Daoy (cell line): Measurements from ENCODE around the gene COG7. TPM values are rescaled to one million over a fixed set of nuclear protein-coding genes. Genes with fewer than 3 reads are reported as not detected.
"Not testable (repeated sequence)": the region's sequence is repeated elsewhere in the genome, so short reads cannot be mapped to it uniquely, and the experiment has no call there.

Experiments used
- DNase-seq: peaks from one replicate; pipeline ENCODE4 v3.0.0-alpha.2; 2015; ENCODE audit warnings: low read depth
- total RNA-seq: library from RNA; depleted of rRNA; stranded (reverse); fragments of >200 nt; shearing (Covaris generic); gene quantifications from 2 replicates; pipeline ENCODE4 v1.2.3, GENCODE V29; 2014

The COG7 gene
- total RNA-seq, 1 experiment from 2014 or later: 10.5 TPM

DNA sequence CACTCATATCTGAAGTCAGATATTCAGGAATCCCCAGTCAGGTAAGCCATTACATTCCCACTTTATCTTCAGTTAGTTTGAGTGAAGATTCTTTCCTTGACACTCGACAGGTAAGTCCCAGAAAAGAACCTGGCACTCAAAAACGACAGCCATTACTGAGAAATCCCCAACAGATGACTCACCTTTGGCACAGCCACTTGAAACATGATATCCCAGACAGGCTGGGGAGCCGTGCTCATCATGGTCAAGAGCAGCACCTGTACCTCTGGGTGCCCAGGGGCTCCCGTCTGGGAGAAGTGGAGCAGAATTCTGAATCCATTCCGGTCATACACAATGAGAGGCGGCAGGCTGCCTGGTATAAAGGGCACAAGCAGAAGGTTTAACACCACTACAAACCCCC is 16.8 kb upstream of the COG7 start:
- peak; percentile 56 for DNase-seq

DNA sequence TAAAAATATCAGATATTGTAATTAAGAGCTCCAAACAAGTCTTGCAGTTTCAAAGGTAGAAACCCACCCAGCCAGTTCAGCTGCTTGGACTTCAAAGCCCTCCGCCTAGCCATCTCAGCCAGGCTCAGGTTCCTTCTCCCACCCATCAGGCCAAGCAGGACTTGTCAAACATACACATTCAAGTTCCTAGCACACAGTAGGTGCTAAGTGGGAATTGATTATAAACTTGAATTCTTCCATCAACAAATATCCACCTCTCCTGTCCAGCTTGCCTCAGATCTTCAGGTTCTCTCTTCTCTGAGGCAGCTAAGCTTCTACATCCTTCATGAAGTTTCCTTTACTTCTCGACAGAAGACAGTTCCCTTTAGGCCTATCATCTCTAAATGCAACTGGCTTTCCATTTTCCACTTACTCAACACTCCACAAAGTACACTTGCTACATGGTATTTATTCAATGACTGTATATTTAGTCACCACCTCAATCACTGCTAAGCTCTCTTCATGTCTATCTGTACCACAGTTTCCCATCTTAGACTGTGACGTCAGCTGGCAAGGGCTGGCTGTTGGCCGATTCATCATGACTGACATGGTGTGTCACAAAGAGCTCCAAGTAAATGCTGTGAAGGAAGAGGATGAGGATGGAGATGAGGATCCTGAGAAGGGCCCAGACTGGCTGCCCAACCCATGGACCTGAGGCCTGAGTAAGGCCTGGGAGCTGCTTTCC is 13.3 kb upstream of the COG7 start:
- peak; percentile 85 for DNase-seq

DNA sequence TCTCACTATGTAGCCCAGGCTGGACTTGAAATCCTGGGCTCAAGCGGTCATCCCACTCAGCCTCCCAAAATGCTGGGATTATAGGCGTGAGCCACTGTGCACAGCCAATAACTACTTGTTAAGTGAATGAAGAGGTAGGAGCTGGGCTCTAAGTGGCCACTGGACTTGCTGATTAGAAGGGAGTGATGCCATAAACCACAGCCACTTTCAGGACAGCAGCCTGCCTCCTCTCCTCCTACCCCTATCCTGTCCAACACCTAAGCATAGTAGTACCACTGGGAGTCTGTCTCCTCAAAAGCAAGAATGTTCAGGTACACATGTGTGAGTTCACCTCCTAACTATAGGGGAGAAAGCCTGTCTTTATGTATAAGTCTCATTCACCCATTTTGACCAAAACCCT is 12.2 kb upstream of the COG7 start:
- no peak for DNase-seq

DNA sequence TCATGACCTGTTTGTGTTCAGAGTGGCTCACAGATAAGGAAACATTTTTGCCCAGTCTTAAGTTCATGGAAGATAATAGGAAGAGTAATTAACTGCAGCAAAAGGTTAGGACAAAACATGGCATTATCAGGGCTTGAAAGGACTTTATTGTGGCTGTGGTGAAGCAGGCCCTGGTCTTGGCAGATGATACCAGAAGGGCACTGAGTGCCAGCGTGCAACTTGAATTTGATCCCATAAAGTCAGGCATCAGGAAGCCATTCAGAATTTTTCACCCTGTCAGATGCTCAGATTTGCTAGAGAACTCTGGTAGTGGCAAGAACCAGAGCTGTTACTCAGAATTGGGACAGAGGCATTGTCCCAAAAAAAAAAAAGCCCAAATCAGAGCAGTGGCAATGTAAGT is 11.2 kb upstream of the COG7 start:
- DNase-seq: no peak

DNA sequence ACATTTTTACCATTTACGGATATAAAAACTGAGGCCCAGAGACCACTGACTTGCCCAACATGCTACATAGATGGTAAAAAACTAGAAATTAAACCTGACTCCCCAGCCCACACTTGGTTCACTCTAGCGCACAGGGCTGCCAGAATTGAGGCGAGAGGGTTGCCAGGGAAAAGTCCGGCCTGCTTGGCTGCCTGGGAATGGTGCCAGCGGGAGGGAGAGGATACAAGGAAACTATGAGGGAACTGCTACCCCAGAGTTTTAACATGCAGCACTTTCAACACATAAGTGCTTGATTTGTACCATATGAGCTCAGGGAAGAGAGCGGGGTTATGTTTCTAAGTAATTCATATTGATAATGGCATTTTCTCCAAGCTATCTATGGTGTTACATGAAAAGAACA is 10.0 kb upstream of the COG7 start:
- not testable (repeated sequence) for DNase-seq

DNA sequence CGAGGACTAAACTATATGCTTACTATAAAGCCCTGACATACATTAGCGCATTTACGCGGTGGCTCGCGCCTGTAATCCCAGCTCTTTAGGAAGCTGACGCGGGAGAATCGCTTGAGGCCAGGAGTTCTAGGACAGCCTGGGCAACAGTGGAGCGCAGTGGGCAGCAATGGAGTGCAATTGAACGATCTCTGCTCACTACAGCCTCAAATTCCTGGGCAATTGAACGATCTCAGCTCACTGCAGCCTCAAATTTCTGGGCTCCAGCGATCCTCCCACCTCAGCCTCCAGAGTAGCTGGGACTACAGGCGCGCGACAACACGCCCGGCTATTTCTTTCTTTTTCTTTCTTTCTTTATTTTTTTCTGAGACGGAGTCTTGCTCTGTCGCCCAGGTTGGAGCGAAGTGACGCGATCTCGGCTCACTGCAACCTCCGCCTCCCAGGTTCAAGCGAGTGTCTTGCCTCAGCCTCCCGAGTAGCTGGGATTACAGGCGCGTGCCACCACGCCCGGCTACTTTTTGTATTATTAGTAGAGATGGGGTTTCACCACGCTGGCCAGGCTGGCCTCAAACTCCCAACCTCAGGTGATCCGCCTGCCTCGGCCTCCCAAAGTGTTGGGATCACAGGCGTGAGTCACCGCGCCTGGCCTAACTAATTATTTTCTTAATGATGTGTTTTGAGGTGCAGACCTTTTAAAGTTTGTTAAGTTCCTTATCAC is 506 bp upstream of the COG7 start:
- no peak for DNase-seq

DNA sequence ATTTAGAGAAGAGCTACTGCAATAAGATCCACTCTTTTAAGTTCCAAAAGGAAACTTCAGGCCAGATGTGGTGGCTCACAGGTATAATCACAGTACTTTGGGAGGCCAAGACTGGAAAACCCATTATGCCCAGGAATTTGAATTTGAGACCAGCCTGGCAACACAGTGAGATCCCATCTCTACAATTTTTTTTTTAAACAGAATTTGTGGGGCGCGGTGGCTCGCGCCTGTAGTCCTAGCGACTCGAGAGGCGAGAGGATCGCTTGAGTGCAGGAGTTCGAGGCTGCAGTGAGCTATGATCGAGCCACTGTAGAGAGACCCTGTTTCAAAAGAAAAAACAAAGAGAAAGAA is 793 bp downstream of the COG7 start:
- no peak for DNase-seq

DNA sequence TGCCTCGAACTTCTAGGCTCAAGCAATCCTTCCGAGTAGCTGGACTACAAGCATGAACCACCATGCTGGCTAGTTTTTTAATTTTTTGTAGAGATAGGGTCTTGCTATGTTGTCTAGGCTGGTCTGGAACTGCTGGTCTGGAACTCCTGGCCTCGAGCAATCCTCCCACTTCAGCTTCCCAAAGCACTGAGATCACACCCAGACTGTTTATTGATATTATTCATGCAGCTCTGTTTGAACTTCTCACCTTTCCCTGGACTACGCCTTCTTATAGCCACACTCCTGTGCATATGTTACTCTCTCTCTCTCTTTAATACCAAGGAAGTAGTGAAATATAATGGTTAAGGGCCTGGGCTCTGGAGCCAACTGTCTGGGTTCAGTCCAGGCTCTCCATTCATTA is 4.6 kb downstream of the COG7 start:
- peak; percentile 19 for DNase-seq

DNA sequence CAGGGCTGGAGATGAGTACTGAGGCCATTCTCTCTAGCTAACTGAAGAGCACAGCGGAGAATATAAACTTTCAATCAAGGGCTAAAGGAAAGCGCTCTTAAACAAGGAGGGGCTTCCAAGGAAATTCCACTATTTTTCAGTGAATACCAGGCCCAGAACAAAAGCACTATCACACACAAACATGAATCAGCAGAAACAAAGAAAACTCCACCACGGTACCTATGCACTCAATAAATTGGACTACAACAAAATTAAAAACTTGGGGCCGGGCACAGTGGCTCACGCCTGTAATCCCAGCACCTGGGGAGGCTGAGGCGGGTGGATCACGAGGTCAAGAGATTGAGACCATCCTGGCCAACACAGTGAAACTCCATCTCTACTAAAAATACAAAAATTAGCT is 15.4 kb downstream of the COG7 start:
- DNase-seq: not testable (repeated sequence)

DNA sequence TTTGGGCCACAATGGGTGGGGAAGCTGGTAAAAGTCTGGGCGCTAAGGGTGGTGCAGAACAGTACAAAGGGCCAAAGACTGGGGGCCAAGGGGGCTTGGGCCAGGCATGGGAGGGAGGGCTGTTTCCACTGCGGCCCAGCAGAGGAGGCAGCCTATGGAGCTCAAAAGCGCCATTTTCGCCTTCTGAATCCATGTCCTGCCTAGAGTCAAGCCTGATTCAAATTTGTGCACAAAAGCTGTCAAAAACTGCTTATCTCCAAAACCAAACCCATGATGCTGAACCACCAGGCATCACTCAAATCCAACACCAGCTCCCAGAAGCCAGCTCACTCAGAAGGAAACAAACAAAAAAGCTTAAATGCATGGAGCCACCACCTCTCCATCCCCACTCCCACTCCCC is 16.0 kb downstream of the COG7 start:
- DNase-seq: no peak

DNA sequence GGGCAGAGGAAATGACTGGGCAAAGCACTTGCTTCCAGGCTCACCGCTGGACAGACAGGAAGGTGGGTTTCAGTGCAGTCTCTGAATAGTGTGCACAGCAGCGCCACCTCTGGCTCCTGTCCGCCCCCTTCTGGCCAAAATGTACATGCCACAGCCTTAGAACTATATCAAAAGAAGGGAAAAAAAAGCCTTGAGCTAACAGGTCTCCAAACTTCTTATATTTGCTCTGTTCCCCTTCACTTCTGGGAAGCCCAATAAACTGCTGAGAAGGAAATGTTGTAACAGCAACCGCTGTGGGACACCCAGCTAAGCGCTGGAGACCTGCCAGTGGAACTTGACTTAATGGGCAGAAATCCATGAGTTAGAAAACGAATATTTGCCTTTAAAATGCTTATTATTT is 17.5 kb downstream of the COG7 start:
- DNase-seq: peak; percentile 63

DNA sequence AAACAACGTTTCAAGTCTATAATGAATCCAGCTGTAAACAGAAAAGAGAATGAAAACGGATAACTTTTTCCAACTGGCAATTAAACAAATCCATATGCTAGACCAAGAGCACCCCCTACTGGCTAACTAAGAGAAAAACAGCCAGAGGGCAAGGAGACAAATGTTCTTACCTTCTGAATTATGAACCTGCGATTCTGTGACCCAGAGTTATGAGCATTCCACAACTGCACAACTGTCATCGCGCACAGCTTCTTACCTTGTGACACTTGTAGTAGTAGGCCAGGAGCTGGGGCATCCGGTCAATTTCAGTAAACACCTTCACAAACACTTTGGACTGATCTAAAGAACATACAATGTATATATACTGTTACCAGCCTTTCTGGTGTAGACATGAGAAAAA is 18.6 kb downstream of the COG7 start:
- peak; percentile 49 for DNase-seq

DNA sequence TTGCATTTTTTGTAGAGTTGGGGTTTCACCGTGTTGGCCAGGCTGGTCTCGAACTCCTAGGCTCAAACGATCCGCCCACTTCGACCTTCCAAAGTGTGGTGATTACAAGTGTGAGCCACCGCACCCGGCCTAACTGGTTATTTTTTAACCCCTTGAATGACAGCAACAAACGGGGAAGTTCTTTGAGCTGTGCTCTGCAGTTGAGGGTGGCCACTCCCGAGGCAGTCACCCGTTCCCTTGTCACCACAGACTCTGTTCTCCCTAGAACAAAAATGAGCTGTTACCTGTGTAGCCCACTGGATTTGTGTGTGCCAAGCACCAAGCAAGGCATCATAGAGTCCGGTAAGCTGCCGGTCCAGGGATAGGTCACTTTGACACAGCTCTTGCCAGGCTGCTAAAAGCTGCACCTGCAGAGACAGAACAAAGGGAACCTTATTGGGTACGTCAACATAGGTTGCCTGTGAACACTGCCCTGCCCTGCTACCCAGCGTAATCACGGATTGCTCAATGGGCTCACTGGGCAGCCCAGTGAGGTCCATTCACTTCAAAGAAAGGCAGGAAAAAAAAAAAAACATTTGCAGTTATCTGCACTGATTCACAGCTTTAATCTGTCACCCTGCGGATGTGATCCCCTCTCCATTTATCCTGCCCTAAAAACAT is 19.6 kb downstream of the COG7 start:
- no peak for DNase-seq

DNA sequence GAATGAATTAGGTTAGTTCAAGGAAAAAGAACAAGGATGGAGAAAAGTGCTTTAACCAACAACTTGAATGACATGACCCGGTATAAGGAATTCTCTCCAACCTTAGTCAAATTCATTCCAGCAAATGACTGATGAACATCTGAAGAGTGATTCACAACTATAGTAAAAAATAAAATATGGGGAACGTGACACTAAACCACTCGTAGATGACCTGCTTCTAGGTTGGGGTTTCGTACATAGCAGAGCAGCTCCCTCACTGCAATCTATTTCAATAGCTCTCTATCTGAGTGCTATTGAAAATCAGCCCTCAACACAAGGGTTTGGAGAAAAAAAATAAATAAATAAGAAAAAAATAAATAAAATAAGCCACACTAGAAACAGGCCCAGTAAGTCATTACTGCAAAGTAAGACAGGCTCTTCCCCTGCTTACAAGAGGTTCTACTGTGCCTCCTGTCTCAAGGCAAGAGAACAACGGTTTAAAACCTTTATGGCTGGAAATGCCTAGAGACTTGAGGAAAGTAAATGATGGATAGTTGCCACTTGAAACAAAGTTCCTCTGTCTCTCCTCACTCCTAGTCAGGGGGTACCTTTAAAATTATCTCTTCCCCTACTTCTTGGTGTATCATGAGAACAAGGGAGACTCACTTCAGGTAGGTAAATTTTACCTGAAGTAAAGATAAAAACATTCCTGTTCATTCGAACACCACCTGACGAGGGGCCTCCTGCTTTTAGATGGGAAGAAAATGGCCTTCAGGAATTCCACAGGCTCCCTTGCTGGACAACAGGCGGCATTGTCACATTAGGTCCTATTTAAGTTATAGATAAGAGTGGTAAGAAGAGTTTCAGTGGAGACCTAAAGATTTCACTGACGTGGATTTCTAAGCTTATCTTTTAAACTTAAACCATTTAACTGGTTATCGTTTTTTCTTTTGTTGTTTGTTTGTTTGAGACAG is 20.5 kb downstream of the COG7 start:
- no peak for DNase-seq

DNA sequence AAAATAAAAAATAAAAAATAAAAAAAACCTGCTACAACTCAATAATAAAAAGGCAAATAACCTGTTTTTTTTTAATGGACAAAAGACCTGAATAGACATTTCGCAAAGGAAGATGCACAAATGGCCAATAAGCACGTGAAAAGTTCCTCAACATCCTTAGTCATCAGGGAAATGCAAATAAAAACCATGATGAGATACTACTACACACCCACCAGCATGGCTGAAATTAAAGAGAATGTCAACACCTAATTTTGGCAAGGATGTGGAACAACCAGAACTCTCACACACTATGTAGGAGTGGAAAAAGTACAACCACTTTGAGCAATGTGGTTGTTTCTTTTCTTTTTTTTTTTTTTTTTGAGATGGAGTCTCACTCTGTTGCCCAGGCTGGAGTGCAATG is 24.6 kb downstream of the COG7 start:
- no peak for DNase-seq

DNA sequence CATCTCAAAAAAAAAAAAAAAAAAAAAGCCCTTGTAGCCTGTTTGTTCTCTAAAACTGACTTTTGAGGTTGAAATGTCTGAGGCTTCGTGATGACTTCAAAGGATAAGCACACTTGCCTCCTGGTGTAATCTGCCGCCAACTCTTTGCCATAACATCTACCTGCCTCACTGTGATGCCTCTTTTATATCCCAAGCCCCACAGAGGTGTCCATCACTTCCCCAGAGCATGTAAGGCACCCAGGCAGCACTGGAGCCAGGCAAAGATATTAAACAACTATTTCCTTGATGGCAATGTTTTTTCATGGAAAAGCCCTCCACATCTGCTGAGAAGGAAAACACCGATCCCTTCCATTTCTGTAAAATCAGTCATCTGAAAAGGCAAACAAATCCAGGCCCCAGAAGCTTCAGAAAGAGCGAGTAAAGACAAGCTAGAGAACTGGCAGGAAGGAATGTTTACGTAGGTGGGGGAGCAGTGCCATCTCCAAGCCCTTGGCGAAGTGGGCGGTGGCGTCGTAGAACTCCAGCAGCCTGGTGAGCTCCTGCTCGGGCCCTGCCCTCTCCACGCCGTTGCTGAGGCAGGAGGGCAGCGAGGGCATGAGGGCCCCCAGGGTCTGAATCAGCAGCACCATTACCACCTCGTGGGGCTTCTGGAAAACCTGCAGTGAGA is 28.6 kb downstream of the COG7 start:
- DNase-seq: peak; percentile 41

DNA sequence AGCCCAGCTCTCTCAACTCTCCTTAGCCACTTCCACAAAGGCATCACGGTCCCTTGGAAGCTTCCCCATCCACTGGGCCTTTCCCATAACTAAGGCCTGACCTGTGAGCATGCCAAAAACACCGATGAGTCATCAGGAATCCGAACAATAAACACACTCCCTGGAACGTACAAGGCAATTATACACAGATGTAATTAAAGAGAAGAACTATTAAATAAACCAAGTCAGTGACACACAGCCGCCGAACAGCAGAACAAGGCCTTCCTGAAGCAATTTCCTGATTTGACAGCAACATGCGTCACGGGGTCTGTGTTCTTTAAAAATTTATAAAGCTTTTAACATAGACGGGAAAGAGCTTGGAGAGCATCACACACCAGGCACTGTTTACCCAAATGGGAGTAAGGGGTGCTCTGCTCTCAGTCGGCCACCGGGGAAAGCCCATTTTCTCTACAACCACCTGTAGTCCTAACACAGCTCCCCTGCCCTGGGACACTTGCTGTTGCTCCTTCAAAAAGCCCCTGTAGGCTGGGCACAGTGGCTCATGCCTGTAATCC is 29.4 kb downstream of the COG7 start:
- DNase-seq: peak; percentile 92

DNA sequence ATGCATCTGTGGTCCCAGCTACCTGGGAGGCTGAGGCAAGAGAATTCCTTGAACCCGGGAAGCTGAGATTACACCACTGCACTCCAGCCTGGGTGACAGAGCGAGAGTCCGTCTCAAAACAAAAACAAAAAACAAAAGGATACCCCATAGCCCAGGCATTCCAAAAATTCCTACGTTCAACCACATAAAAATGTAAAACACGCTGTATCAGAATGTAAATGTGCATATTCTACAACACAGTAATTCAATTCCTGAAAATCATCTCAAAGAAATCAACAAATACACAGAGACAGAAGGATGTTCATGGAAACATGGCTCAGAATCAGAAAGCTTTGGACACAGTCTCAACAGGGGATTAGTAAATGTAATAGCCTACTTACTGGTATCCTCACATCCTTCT is 33.0 kb downstream of the COG7 start:
- no peak for DNase-seq

DNA sequence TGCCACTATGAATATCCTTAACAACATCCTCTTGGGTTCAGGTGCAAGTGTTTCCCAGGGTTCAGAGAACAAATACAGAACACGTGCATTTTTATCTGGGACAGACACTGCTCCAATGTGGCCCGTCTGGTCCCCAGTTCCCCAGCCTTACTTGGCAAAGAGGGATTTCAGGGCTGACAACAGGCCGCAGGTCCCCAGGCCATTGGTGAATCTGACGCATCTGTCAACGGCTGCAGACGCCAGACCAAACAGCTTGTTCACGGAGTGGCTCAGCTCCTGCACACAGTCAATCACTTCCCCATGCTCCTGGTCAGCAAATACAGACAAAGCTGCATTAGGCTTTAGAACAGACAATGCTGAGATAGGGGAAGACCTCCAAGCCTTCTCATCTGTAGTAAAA is 36.2 kb downstream of the COG7 start:
- DNase-seq: no peak

DNA sequence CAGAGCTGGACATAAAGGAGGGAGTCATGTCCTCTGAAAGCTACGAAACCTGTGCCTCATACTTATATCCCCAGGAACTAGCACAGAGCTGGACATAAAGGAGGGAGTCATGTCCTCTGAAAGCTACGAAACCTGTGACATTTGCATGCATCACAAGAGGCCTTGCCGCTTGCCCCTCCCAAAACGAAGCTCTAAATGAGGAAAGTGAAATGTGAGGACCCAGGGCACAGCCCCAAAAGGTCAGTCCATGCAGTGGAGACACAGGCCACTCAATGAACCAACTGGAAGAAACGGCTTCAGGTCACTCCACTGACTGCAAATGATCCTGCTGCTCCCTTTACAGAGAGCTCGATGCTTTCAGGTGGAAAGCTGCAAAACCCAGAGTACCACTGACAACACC is 38.3 kb downstream of the COG7 start:
- DNase-seq: no peak

DNA sequence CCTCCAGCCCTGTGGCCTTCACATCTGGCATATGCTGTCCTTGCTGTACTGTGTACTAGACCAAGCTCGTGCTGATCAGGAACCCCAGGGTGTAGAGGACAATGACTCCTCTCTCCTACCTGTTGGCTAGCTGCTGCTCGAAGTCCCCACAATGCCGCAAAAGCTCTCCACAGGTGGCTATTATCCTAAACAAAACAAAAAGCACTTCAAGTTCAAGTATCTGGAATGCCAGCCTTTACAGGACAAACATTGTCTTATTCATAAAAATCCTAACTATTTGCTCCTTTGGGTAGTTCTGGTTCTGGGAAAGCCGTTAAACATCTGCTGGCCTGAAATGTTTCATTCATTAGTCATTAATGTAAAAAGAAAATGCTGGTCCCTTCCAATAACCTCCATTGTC is 42.8 kb downstream of the COG7 start:
- no peak for DNase-seq
